ENCODE results near the gene RAB43.

DNA sequence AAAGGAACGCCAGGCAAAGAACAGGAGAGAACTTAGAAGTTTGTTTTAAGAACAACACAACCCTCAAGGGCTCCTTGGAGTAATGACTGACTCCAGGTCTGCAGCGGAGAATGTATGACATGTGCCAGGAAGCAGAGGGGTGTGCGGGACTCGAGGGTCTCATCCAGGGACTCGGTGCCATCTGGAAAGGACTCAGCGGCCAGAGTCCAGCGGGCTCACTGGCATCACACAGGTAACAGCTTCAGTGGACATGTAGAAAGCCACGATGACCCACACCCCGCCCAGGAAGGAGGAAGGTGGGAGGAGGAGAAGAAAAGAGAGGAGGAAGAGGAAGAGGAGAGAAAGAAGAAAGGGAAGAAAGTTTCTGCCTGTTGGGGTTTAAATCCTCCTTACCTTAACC, 39.6 kb downstream of the RAB43 start:
- TF ChIP-seq PATZ1 (CRISPR knock-in tag; IDR thresholded peaks at IDR 0.05; ENCODE audit: borderline replicate concordance) (no peak), ISL1 (CRISPR knock-in tag; IDR thresholded peaks at IDR 0.05) (no peak)

Measured in SK-N-SH treated with all-trans-retinoic acid at 6 μM for 48 hours (cell line).